Measurements from ENCODE around the gene CDK9.
A peak's percentile ranks its signal among the peaks of the same experiment; 100 is the strongest.

Gene CDK9

GRCh38 chr9:127796852-127797370 is 11.1 kb downstream of the CDK9 start:
- Histone ChIP-seq H2AFZ (ENCODE audit: low read depth, low read length) (no peak overlapping the region), H3K27me3 (ENCODE audit: low read depth, low read length) (no peaks in the 10 kb centered on the region), H3K9ac (ENCODE audit: low read length) (no peak overlapping the region), H3K4me1 (ENCODE audit: low read length) (peaks cover 3% of the 10 kb centered on the region), H3K4me3 (ENCODE audit: low read length) (no peak overlapping the region), H3K4me2 (ENCODE audit: low read length) (no peak overlapping the region), H3K27ac (ENCODE audit: low read length) (no peak overlapping the region), H3K79me2 (ENCODE audit: low read length) (no peaks in the 10 kb centered on the region), H3K36me3 (replicated peaks; ENCODE audit: low read depth, low read length) (peaks cover 11% of the 10 kb centered on the region), H4K20me1 (ENCODE audit: insufficient read depth, low read length) (no peaks in the 10 kb centered on the region; the same call in 1 of the 2 replicates), H3K9me3 (ENCODE audit: insufficient read depth, low read length) (no peaks in the 10 kb centered on the region)
- no peak for TF ChIP-seq EZH2phosphoT487 (IDR thresholded peaks at IDR 0.05; ENCODE audit: low read depth)
- no peak for TF ChIP-seq CTCF (IDR thresholded peaks at IDR 0.05; ENCODE audit: low read depth, low read length)

- Histone ChIP-seq H3K4me2 (ENCODE audit: low read length) (peak overlapping the region; percentile 98), H3K36me3 (replicated peaks; ENCODE audit: low read depth, low read length) (peaks cover 14% of the 10 kb centered on the region), H4K20me1 (ENCODE audit: insufficient read depth, low read length) (no peaks in the 10 kb centered on the region), H2AFZ (ENCODE audit: low read depth, low read length) (peak overlapping the region; percentile 73), H3K27ac (ENCODE audit: low read length) (peak overlapping the region; percentile 52), H3K4me3 (ENCODE audit: low read length) (peak overlapping the region; percentile 81), H3K9me3 (ENCODE audit: insufficient read depth, low read length) (no peaks in the 10 kb centered on the region), H3K4me1 (ENCODE audit: low read length) (peaks cover 16% of the 10 kb centered on the region), H3K27me3 (ENCODE audit: low read depth, low read length) (no peaks in the 10 kb centered on the region), H3K9ac (ENCODE audit: low read length) (peak overlapping the region; percentile 74), H3K79me2 (ENCODE audit: low read length) (peaks cover 23% of the 10 kb centered on the region)
- TF ChIP-seq EZH2phosphoT487 (IDR thresholded peaks at IDR 0.05; ENCODE audit: low read depth) (no peak), CTCF (IDR thresholded peaks at IDR 0.05; ENCODE audit: low read depth, low read length) (peak; percentile 25)
Observed at GRCh38 chr9:127801955-127802575, 16.2 kb downstream of the CDK9 start.

- Histone ChIP-seq H2AFZ (ENCODE audit: low read depth, low read length) (peak within 1 kb of the TSS; percentile 73), H3K4me1 (ENCODE audit: low read length) (peaks cover 16% of the 10 kb centered on the region)
Observed at GRCh38 chr9:127802576-127803443, 17.0 kb downstream of the CDK9 start, which contains the start of gene FPGS. FPGS (plus strand) TSS chr9:127802882; CDS start chr9:127802925, 43 bp downstream.

More at GRCh38 chr9:127802576-127803443, 17.0 kb downstream of the CDK9 start, which contains the start of gene FPGS:
- Histone ChIP-seq H4K20me1 (ENCODE audit: insufficient read depth, low read length) (no peaks in the 10 kb centered on the region), H3K9ac (ENCODE audit: low read length) (peak within 1 kb of the TSS; percentile 99), H3K9me3 (ENCODE audit: insufficient read depth, low read length) (no peaks in the 10 kb centered on the region), H3K27me3 (ENCODE audit: low read depth, low read length) (no peaks in the 10 kb centered on the region), H3K4me2 (ENCODE audit: low read length) (peak within 1 kb of the TSS; percentile 98), H3K79me2 (ENCODE audit: low read length) (peaks cover 23% of the 10 kb centered on the region), H3K4me3 (ENCODE audit: low read length) (peak within 1 kb of the TSS; percentile 96), H3K36me3 (replicated peaks; ENCODE audit: low read depth, low read length) (peaks cover 18% of the 10 kb centered on the region), H3K27ac (ENCODE audit: low read length) (peak within 1 kb of the TSS; percentile 68)
- TF ChIP-seq EZH2phosphoT487 (IDR thresholded peaks at IDR 0.05; ENCODE audit: low read depth) (no peak), CTCF (IDR thresholded peaks at IDR 0.05; ENCODE audit: low read depth, low read length) (no peak)
